AG04450 (cell line): Measurements from ENCODE around the gene PML. TPM values are rescaled to one million over a fixed set of nuclear protein-coding genes. Genes with fewer than 3 reads are reported as not detected.
"Not testable (repeated sequence)": the region's sequence is repeated elsewhere in the genome, so short reads cannot be mapped to it uniquely, and the experiment has no call there.

Experiments used
- CTCF ChIA-PET: fragments of 300-600, 350-600 bp; formaldehyde crosslinking; extraction: SDS; loops from one replicate; lab custom pipeline; 2022; ENCODE audit warnings: antibody characterized with exemption, inconsistent platforms; lab: Charles Lee
- POLR2A ChIA-PET: fragments of 350-600 bp; formaldehyde crosslinking; extraction: SDS; loops from one replicate; lab custom pipeline; 2021; ENCODE audit warnings: antibody characterized with exemption, inconsistent platforms; lab: Yijun Ruan, JAX
- DNase-seq: peaks from one replicate; pipeline ENCODE4 v3.0.0-alpha.2; 2011; ENCODE audit warnings: low read depth, low spot score
- H3K27ac ChIP-seq: one replicate; pipeline ENCODE4 v1.5.1; 2012; ENCODE audit warnings: low read depth, low read length, control low read depth
- H3K27me3 ChIP-seq: one replicate; pipeline ENCODE4 v1.6.0; 2012; ENCODE audit warnings: low read length; ENCODE audit not compliant: control insufficient read depth, insufficient read depth
- H3K4me3 ChIP-seq: 2 replicates; pipeline ENCODE4 v1.5.1; 2011; ENCODE audit warnings: mild to moderate bottlenecking, low read depth, low read length, control low read depth
- H3K9me3 ChIP-seq: 2 replicates; pipeline ENCODE4 v1.5.1; 2012; ENCODE audit warnings: low read length; ENCODE audit not compliant: control insufficient read depth, insufficient read depth
- polyA plus RNA-seq: library from polyadenylated mRNA; depleted of rRNA; stranded (reverse); fragments of >200 nt; gene quantifications from 2 replicates; pipeline ENCODE4 v1.2.3, GENCODE V29; 2011; rRNA removed
- small RNA-seq: library from RNA; depleted of rRNA; stranded (forward); fragments of <200 nt; gene quantifications from one replicate; pipeline ENCODE3, GENCODE V24; 2012; ENCODE audit warnings: low read depth; ENCODE audit not compliant: insufficient read length
- TF ChIP-seq, protein P1 (sequence below): IDR thresholded peaks from 2 replicates; pipeline ENCODE4 v1.5.1; 2011; ENCODE audit warnings: low read depth, low read length, control low read depth, inconsistent platforms

The PML gene
- polyA plus RNA-seq, 1 experiment: 7.6 TPM

DNA sequence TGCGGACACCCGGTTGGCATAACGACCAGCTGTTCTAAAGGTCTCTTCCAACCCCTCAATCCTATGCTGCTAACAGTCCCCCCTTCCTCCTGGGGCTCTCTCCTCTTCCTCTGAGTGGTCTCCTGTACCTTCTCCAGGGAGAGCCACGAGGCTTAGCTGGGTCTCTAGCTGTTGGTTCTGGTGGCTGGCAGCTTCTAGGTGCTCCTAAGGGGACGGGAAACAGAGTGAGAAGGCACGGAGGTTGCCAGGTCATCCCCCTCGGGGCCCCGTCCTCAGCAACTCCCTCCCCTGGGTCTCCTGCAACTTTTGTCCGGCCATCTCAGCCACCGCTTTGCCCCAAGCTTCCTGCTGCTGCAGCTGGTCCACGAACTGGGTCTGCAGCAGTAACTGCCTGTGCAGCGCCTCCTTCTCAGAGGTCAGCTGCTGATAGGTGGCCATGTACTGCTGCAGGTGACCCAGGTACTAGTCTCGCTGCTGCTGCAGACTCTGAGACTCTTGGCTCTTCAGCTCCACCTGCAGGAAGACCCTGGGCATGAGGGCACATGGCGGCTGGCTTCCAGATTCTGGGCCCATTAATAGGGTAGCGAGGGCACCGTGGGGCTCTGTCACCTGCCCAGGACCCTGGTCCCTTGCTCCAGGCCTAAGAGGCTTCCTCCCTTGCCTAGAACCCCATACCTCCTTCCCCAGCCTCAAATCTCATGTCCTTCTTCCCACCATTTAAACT is 78.3 kb downstream of the PML start:
- H3K27me3 ChIP-seq, POLR2A ChIA-PET, DNase-seq, H3K9me3 ChIP-seq, CTCF ChIA-PET, H3K4me3 ChIP-seq, H3K27ac ChIP-seq: not testable (repeated sequence)
- TF ChIP-seq, protein P1, sequence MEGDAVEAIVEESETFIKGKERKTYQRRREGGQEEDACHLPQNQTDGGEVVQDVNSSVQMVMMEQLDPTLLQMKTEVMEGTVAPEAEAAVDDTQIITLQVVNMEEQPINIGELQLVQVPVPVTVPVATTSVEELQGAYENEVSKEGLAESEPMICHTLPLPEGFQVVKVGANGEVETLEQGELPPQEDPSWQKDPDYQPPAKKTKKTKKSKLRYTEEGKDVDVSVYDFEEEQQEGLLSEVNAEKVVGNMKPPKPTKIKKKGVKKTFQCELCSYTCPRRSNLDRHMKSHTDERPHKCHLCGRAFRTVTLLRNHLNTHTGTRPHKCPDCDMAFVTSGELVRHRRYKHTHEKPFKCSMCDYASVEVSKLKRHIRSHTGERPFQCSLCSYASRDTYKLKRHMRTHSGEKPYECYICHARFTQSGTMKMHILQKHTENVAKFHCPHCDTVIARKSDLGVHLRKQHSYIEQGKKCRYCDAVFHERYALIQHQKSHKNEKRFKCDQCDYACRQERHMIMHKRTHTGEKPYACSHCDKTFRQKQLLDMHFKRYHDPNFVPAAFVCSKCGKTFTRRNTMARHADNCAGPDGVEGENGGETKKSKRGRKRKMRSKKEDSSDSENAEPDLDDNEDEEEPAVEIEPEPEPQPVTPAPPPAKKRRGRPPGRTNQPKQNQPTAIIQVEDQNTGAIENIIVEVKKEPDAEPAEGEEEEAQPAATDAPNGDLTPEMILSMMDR: 0 out of 2 replicates have a peak, but pooled peaks have one; percentile 23

- H3K9me3 ChIP-seq, H3K27ac ChIP-seq, H3K27me3 ChIP-seq, CTCF ChIA-PET, H3K4me3 ChIP-seq, POLR2A ChIA-PET, DNase-seq: not testable (repeated sequence)
Observed at GRCh38 chr15:74075781-74076180, 81.3 kb downstream of the PML start.

GRCh38 chr15:74082450-74082849 is 87.9 kb downstream of the PML start, which contains the start of gene GOLGA6A:
GOLGA6A (minus strand) TSS chr15:74082550; CDS start chr15:74082509, 41 bp downstream.
- CTCF ChIA-PET, H3K4me3 ChIP-seq, H3K9me3 ChIP-seq, DNase-seq, H3K27ac ChIP-seq, POLR2A ChIA-PET, H3K27me3 ChIP-seq: not testable (repeated sequence)

- H3K4me3 ChIP-seq, DNase-seq, POLR2A ChIA-PET, CTCF ChIA-PET, H3K9me3 ChIP-seq, H3K27me3 ChIP-seq, H3K27ac ChIP-seq: not testable (repeated sequence)
Observed at GRCh38 chr15:74094567-74094966, 100.1 kb downstream of the PML start.

GRCh38 chr15:74095610-74096009 is 101.1 kb downstream of the PML start:
- H3K27ac ChIP-seq: not testable (repeated sequence)

DNA sequence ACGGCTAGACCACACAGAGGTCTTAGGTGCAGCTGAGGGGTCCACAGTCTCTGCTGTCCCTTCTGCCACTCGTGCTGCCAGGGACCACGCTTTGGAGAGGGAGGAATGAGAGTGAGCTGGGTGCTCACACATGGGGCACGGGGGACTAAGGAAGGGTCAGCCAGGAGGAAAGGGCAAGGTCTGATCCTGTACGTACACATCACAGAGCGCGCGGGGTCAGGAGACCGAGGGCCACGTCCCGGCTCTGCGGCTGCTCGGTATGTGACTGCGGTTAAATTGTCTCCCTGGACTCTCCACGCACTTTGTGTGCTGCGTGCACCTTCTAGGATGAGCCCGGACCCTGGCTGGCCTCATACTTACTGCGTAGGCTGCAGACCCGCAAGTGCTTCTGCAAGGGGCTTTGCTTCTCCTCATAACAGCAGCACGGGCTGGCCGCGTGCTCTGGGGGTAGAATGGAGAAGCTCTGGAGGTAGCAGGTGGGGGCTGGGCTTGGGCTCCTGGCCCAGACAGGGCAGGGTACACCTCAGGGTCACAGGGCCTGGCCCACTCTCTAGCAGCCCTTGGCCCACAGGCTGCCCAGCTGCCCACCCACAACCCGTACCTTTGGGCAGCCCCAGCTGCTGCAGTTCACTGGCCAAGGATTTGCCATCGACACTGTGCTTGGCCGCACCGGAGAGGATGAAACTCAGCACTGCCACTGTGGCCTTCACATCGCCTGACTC is 102.4 kb downstream of the PML start:
- DNase-seq, H3K27ac ChIP-seq, POLR2A ChIA-PET, CTCF ChIA-PET, H3K9me3 ChIP-seq, H3K27me3 ChIP-seq, H3K4me3 ChIP-seq: not testable (repeated sequence)

More at GRCh38 chr15:74095610-74096009, 101.1 kb downstream of the PML start:
- H3K9me3 ChIP-seq, H3K27me3 ChIP-seq, H3K4me3 ChIP-seq, DNase-seq, CTCF ChIA-PET, POLR2A ChIA-PET: not testable (repeated sequence)

Small RNA genes within 50 kb of the gene (small RNA-seq; reads per million reads assigned to genes)
- not detected for gene RN7SL429P

Other genes starting within 250 kb of the PML start
- 0.29 and 0.45 TPM in 2 replicates for gene INSYN1, start 241.4 kb upstream of the PML start, polyA plus RNA-seq
- gene TBC1D21, start 121.2 kb upstream of the PML start, polyA plus RNA-seq: not detected in 2 replicates
- 114 and 206 TPM in 2 replicates for gene LOXL1, start 68.3 kb upstream of the PML start, polyA plus RNA-seq
- 7.3 and 10.0 TPM in 2 replicates for gene STOML1, start 2.4 kb upstream of the PML start, polyA plus RNA-seq
- not detected in 2 replicates for gene GOLGA6A, start 87.8 kb downstream of the PML start, polyA plus RNA-seq
- not detected in 2 replicates for gene ISLR2, start 135.9 kb downstream of the PML start, polyA plus RNA-seq
- gene ISLR, start 179.0 kb downstream of the PML start, polyA plus RNA-seq: 2.3 and 3.0 TPM in 2 replicates
- 0.07 and 0.12 TPM in 2 replicates for gene STRA6, start 208.1 kb downstream of the PML start, polyA plus RNA-seq
- gene CCDC33, start 241.6 kb downstream of the PML start, polyA plus RNA-seq: not detected in 2 replicates